ENCODE results near the gene SREBF1.
A peak's percentile ranks its signal among the peaks of the same experiment; 100 is the strongest.

The SREBF1 gene

DNA sequence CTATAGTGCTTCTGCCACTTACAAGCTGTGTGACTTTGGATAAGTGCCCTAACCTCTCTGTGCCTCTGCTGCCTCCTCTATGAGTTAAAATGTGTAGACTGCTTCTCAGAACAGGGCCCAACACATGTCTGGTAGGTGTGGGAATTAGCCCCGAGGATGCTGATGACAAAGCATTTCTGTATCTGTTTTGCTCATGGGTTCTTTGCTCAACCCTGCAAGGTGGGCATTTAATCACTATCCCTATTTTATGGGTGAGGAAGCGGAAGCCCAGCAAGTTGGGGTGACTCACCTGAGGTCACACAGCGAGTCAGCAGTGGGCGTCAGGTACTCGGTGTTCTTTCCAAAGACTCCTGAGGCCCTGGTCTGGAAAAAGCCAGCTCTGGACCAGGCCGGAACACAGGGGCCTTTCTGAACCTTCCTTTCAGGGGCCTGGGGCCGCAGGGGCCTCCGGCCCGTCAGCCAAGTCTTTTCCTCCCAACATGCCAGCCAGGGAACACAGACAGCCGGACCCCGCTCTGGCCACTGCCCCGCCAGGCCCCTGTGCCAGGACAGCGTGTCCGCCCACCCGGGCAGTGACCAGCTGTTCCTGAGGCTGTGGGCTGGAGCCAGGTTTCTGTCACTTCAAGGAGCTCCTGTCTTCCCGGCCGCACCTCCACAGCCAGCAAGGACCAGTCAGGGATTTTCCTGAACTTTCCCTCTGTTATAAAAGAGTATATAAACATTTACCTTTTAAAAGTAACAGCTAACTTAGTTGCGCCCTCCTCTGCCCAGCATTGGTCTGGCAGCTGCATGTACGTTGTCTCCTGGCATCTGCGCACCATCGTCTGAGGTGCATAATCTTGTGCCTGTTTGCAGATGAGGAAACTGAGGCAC is 62.5 kb downstream of the SREBF1 start:
- DNase-seq, result peak in 1 of 2 experiments; percentile 18

DNA sequence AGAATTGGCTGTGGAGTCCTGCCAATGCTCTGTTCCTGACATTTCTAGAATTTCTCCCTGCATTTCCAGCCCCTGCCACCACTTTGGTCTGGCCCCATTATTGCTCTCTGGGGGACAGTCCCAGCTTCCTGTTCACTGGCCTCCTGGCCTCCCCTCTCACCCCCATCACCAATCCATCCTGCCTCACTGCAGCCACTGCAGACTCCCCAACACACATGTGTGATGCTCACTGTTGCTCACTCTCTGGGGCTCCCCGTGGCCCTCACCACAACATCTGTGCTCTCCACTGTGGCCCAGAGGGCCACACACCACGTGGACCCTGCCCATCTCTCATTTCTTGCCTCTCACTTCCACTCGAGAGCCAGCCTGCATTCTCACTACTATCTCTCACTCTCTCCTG is 64.6 kb downstream of the SREBF1 start:
- DNase-seq, result no peak

DNA sequence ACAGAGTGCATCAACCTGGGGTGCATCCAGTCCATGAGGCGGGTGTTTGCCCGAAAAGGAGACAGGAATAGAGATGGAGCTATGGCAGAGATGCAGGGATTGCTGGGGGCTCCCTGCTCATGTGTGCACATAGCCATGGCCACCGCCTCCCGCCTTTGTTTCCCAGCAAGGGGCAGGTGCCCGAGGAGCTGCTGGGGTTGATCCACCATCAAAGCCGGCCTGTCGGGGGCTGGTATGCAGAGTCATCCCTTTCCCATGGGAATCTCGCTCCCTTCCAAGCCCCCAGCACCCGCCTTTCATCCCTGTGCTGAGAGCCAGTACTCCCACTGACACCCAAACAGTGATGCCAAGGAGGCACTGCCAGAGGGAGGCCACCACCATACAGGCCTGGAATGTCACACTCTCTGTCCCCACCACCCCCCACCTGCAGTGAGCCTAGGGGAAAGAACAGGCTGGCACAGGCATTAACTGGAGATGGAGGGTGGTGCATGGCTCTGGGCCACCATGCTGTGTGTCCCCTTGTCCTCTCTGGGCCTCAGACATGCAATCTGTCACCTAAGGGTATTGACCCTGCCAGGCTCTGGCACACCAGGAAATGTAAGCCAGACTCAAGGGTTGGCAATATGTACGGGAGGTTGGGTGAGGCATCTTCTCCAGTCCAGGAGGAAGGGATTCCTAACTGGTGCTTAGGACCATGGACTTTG is 65.1 kb downstream of the SREBF1 start:
- DNase-seq, result no peak

DNA sequence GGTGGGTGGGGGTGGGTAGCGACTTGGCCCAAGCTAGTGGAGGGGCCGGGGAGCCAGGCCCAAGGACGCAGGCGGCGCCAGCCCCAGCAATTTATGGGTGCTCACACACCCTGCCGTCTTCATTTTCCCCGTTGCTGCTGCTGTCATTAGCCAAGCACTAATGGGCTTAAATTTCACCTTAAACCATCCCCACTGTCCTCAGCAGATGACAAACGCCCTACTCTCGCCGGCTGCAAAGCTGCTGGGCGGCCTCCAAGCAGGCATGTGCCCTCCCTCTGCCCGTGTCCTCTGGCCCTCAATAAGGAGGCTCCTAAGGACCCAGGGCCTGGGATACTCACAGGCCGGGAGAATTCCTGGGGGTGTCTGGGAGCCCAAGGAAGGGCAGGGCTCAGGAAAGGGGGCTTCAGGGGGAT is 66.1 kb downstream of the SREBF1 start:
- peak; percentile 31 to 52 for DNase-seq

DNA sequence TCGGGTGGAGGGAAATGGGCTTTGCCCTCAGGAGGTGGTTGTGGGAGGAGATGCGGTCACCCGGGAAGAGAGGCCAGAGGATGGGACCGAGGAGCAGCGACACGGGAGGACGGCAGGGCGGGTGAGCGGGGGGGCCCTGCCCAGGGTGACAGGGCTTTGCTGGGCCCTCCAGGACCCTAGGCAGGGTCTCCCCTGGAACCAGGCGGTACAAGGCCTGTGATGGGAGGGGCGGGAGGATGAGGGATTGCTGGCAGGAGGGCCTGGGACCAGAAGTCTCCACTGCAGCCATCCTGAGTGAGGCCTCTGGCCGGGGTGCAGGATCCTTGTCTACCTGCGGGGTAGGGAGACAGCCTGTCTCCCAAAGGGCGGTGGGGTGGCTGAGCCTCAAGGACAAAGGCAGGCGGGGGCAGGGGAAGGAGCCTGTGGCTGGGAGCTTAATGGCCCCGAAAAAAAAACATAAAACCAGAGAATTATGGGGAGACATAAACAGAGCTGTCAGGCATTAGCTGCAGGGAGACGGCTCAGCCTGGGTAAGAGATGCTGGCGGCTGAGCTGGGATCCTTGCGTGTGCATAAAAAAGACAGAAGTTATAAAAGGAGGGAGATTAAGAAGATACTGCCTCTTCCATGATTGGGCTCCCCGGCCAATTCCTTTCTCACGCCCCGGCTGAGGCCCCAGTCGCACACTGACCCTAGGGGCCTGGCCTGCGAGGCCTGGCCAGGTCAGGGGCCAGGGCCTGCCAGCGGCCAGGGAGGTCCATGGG is 66.7 kb downstream of the SREBF1 start:
- DNase-seq, result no peak

DNA sequence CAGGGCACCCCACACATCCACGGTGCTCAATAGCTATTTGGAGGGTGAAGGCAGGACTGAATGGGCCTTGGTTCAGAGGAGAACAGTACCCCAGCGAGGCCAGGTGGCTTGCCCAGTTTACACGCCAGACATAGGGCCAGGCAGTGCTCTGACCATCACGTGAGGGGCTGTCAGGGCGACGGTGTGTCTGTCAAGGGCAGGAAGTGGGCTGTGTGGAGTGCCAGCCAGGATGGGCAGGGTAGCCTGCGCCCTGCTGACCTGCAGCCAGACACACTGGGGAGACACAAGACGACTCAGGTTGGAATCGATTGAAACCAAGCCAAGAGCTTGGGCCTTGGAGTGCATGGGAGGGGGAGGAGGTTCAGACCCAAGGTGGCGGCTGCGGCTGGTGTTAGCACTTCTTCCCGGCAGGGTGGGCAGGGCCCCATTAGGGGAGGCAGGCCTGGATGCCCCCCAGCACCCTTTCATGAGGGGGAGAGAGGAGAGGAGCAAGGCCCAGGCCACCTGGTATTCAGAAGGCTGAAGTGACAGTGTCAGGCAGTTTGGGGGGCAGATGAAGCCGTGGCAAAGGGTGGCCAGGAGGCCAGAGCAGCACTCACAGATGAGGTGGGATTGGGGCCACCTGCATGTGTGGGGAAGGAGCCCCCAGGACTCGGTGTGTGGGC is 68.2 kb downstream of the SREBF1 start:
- peak in 1 of 2 experiments; percentile 22 for DNase-seq

DNA sequence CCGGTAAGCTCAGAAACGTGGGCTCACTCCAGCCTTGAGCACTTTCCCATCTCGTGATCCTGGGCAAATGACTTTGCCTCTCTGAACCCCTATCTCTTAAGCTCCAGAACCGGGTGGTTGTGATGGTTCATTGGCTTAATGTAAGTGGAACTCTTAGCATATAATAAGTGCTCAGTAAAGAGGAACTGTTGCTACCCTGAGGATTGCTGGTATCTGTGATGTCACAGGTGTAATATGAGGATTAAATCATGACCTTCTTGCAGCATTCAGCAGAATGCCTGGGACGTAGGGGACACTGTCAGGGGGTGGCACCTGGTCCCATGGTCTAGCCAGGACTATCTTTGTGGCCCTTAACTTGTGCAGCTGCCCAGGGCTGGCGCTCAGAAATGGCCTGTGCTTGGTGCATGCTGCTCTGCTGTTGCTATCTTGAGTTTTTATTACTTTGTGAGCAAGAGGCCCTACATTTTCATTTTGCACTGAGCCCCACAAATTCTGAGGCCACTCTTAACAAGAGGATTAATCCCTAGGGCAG is 68.8 kb downstream of the SREBF1 start:
- no peak for DNase-seq

DNA sequence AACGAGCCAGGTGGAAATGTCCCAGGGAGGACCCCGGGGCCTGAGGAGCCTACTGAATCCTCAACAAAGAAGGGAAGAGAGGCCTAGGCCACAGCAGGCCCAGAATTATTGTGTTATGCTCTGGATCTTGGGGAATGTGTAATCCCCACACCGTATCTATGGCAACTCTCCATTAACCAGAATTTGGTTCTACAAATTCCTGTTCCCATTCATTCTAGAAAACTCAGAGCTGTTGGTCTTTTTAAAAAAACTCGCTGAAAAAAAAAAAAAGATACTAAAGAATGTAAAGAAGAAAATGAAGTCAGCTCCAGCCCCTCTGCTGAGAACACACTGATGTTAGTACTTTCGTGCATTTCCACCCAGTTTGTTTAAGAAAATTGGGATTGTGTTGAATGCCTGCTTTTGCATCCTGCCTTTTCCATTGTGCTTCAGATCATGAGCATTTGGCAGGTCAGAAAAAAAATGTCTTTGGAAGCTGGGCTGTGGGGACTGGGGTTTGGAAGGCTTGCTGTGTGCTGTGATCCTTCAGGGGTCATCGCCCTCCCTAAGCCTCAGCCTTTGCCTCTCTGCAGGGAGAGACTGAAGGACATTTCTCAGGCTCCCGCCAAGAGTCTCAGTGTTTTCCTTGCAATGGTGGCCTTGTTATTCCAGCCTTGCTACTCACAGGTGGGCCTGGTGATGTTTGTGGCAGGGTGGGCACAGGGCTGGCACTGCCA is 69.5 kb downstream of the SREBF1 start:
- no peak for DNase-seq

DNA sequence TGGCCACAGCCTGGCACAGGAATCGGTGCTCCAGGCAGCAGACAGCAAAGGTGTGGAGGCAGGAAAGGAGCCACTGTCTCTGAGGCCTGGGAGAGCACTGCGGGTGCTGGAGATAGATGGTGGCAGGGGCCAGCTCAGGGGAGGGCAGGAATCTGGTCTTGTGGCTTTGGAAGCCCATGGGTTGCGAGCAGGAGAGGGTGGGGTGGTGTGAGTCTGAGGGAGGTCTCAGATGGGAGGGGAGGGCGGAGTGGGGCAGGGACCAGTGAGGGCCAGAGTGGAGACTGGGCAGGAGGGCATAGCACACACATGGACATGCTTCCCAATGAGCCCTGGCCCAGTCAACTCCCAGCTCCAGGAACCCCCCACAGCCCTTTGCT is 70.1 kb downstream of the SREBF1 start:
- no peak for DNase-seq

DNA sequence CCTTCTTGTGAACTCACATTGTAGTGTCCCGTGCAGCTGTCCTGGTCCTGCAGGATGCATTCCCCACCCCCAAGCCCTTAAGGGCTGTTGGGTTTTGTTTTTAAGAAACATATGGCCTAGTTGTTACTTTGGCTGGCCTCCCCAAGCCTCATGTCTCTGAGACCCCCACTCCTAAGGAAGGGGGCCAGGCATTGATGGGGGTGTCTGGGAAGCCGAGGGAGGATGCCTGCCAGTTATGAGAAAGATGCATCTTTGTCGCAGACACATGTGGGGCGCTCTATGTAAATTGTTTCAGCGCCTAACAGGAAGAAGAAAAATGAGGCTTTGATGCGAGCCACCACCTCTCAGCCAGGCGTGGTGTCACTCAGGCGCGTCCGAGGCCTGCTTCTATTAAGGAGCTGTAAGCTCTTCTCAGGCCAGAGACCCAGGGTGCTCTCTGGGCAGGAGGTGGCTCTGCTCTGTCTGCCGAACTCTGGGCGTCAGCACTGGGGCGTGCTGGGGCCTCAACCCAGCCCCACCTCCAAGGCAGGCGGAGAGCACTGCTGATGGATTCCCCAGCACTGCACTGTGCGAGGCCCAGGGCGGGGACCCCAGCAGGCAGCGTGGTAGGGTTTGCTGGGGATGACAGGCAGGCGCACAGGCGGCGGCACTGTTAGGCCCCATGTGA is 70.6 kb downstream of the SREBF1 start:
- peak; percentile 79 to 84 for DNase-seq

DNA sequence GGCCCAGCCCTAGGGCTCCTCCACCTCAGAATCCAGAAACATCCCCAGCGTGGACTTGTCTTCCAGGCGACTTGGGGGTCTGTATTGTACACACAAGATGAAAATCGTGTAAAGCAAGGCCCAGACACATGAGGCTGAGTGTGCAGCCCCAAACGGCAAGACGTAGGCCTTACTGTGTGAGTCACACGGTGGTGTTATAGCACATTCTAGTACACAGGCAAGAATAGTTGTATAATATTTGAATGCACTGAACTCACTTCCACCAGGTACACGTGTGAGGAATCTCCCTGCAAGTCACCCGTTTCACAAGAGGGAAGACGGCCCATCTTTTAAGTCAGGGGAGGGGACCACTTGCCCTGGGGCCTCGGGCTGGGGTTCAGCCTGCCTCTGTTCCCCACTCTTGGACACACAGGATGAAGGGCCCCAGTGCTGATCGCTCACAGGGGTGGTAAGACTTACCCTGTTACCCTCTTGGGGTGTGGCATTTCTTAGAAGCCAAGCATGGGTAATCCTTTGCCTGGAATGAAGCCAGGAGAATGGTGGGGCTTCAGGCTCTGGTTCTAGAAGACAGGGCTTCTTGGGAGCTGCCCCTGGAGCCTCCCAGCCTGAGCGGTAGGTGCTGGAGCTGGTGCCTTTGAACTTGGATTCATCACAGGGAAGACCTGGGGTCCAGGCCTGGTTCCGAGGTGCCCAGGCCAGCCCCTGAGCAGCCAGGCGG is 71.3 kb downstream of the SREBF1 start:
- peak; percentile 79 to 84 for DNase-seq

DNA sequence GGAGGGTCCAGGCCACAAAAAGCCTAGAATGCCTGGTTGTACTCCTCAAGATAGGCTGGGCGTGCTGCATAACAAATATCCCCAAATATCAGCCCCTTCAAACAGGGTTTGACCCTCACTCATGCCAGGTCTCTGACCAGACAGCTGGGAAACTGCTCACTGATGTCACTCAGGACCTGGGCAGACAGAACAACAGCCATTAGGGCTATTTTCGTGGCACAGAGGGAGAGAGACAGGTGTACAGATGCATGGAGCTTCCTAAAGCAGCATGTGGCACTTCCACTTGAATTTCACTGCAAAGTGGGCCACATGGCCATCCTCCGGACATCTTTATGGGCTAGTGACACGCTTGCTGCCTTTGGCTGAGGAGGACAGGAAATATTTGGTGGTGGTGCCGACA is 73.1 kb downstream of the SREBF1 start:
- peak; percentile 53 to 64 for DNase-seq

DNA sequence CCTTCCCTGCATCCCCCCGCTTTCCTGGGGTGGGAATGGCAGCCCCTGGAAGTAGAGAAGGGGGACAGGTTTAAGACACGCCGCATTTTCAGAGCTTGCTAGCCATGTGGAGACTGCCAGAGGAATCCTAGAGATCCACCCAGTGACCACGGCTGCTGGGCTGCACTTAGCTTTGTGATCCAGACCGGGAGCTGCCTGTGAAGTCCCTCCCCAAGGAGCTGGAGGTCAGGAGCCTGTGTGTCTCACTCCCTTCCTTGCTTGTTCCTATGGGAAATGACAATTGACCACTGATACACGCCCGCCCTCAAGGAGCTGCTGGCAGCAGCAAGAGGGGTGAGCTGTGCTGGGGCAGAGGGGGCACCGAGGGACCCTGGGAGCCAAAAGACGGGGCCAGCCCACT is 73.7 kb downstream of the SREBF1 start:
- DNase-seq, result no peak

DNA sequence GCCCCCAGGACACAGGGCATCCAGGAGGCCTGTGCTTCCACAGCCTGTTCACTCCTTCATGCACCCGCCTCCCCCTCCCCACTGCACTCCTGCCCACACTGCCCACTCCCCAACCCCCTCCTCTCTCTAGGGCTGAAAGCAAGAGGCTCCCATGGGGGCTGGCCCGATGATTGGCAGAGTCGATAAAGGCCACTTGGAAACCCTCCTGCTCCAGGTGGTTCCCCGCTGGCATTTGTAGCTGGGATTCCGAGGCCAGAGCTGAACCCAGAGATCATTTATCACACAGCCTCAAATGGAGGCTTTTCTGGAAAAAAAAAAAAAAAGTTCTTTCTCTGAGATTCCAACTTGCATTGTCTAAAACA is 74.1 kb downstream of the SREBF1 start:
- DNase-seq, result peak in 1 of 2 experiments; percentile 59

Data from NCI-H524 (cell line).